ENCODE measurements around the gene SLC24A4.

Gene SLC24A4

DNA sequence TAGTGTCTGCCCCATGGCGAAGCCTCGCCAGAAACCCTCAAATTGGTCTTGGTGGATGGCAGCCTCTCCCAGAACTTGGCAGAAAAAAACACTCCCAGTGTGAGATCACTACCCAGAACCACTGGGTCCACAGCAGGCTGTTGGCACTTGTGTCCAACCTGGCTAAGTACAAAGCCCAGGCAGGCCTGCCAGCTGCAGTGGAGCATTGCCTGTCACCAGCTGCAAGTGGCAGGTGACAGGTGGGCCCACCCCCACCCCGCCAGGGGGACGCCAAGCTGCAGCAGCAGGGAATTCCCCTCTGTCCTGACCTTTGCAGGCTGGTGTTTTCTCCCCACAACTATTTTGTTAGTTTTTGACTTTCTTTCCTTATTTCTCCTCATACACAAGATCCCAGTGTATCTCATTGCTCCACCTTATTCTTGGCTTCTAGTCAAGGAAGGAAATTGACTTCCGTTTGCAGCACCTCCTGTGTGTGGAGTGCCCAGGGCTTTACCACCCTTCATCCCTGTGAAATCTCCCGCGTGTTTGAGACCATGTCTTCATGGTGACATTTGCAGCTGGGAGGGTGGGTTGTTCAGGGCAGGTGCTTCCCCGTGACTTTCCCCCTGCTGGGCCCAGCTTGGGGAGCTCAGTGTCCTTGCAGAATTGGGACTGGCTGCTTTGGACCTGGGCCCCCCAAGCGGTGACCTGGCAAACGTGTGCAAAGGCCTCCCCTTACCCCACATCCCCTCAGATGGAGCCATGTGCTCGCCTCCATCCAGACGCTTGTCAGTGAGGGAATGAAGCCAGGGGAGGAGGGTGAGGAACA is 116.8 kb downstream of the SLC24A4 start:
- no peak overlapping the region for H3K4me3 ChIP-seq (ENCODE audit: low read length)
- TF ChIP-seq ZNF274 (IDR thresholded peaks at IDR 0.05; ENCODE audit: low read depth, low read length): no peak

GRCh38 chr14:92440345-92441003 is 117.5 kb downstream of the SLC24A4 start:
- TF ChIP-seq ZNF274 (IDR thresholded peaks at IDR 0.05; ENCODE audit: low read depth, low read length): no peak
- H3K4me3 ChIP-seq (ENCODE audit: low read length): no peak overlapping the region

GRCh38 chr14:92441751-92442504 is 119.0 kb downstream of the SLC24A4 start:
- no peak overlapping the region for H3K4me3 ChIP-seq (ENCODE audit: low read length)
- no peak for TF ChIP-seq ZNF274 (IDR thresholded peaks at IDR 0.05; ENCODE audit: low read depth, low read length)

- no peak overlapping the region for H3K4me3 ChIP-seq (ENCODE audit: low read length)
- TF ChIP-seq ZNF274 (IDR thresholded peaks at IDR 0.05; ENCODE audit: low read depth, low read length): no peak
Observed at GRCh38 chr14:92443167-92443566, 120.2 kb downstream of the SLC24A4 start.

GRCh38 chr14:92443741-92444140 is 120.8 kb downstream of the SLC24A4 start:
- TF ChIP-seq ZNF274 (IDR thresholded peaks at IDR 0.05; ENCODE audit: low read depth, low read length): no peak

DNA sequence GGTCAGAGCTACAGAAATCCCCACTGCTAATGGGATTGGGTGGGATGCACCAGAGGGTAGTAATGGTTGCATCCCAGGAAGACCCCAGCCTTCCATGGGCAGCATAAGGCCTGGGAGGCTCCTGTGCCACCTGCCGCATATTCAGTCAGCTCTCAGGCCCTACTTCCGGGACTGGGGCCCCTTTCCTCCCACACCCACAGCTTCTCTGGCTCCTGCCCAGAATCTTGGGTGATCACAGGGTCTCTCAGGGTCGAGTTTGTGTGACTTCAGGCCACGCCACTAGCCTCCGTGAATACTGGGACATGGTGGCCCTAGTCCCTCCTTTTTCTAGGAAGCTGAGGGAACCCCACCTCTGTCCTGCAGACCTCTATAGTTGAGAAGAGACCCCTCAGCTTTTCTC is 123.8 kb downstream of the SLC24A4 start:
- H3K4me3 ChIP-seq (ENCODE audit: low read length): no peak overlapping the region
- no peak for TF ChIP-seq ZNF274 (IDR thresholded peaks at IDR 0.05; ENCODE audit: low read depth, low read length)

More at GRCh38 chr14:92443741-92444140, 120.8 kb downstream of the SLC24A4 start:
- no peak overlapping the region for H3K4me3 ChIP-seq (ENCODE audit: low read length)

- H3K4me3 ChIP-seq (ENCODE audit: low read length): no peak overlapping the region
- no peak for TF ChIP-seq ZNF274 (IDR thresholded peaks at IDR 0.05; ENCODE audit: low read depth, low read length)
Observed at GRCh38 chr14:92447416-92448197, 124.6 kb downstream of the SLC24A4 start.

DNA sequence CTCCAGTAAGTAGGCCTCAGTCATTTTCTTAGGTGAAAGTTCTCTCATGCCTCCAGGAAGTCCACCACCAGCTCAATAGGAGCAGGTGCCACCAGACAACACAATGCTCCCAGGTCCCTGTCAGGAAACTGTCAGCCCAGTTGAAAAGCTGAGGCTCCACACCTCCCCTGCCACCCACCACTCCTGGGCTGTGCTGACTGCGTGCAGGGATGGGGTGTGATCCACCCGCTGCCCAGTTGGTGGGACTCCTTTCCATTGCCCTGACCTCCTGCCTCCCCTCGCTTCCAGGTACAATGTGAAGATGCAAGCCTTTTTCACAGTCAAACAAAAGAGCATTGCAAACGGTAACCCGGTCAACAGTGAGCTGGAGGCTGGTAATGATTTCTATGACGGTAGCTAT is 125.8 kb downstream of the SLC24A4 start:
- TF ChIP-seq ZNF274 (IDR thresholded peaks at IDR 0.05; ENCODE audit: low read depth, low read length): no peak
- no peak overlapping the region for H3K4me3 ChIP-seq (ENCODE audit: low read length)

- TF ChIP-seq ZNF274 (IDR thresholded peaks at IDR 0.05; ENCODE audit: low read depth, low read length): no peak
- H3K4me3 ChIP-seq (ENCODE audit: low read length): no peak overlapping the region
Observed at GRCh38 chr14:92449404-92450181, 126.6 kb downstream of the SLC24A4 start.

GRCh38 chr14:92450351-92451070 is 127.5 kb downstream of the SLC24A4 start:
- TF ChIP-seq ZNF274 (IDR thresholded peaks at IDR 0.05; ENCODE audit: low read depth, low read length): no peak
- H3K4me3 ChIP-seq (ENCODE audit: low read length): no peak overlapping the region

DNA sequence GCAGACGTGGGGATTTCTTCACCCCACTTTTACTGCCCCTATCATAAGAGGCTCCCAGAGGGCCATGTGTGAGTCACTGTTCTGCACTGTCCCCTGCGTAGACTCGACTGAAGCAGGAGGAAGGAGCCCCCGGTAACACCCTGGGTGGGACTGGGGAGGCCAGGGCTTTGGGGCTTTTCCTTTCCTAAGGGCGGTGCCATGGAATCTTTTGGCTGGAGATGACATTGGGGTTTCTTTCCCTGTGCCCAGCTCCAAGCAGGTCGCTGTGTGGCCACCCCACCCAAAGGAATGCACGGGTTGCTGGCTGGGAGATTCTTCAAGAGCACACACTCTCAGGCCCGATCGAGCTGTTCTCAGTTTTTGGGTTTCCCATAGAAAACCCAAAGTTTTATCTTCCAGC is 128.3 kb downstream of the SLC24A4 start:
- TF ChIP-seq ZNF274 (IDR thresholded peaks at IDR 0.05; ENCODE audit: low read depth, low read length): no peak
- H3K4me3 ChIP-seq (ENCODE audit: low read length): no peak overlapping the region

- TF ChIP-seq ZNF274 (IDR thresholded peaks at IDR 0.05; ENCODE audit: low read depth, low read length): no peak
- no peak overlapping the region for H3K4me3 ChIP-seq (ENCODE audit: low read length)
Observed at GRCh38 chr14:92451755-92452154, 128.8 kb downstream of the SLC24A4 start.

GRCh38 chr14:92452471-92452870 is 129.5 kb downstream of the SLC24A4 start:
- TF ChIP-seq ZNF274 (IDR thresholded peaks at IDR 0.05; ENCODE audit: low read depth, low read length): no peak
- no peak overlapping the region for H3K4me3 ChIP-seq (ENCODE audit: low read length)
